CD14-positive monocyte (primary cell): Measurements from ENCODE around the gene NEK10. TPM values are rescaled to one million over a fixed set of nuclear protein-coding genes. Genes with fewer than 3 reads are reported as not detected.

Experiments used
- DNase-seq, 3 donors: peaks; one replicate each; pipeline ENCODE4 v3.0.0-alpha.2; 2011 to 2022
- H2AFZ ChIP-seq: 2 replicates; pipeline ENCODE4 v1.6.0; 2012; ENCODE audit warnings: mild to moderate bottlenecking, low read depth, low read length, inconsistent platforms; ENCODE audit not compliant: insufficient read depth, poor library complexity, severe bottlenecking
- H3K27ac ChIP-seq, 2 donors: 1 replicate in 1 of 2; 2 replicates in 1 of 2; pipeline ENCODE4 v1.5.1; 2012 to 2013; ENCODE audit warnings: low read length in 2 of 2, control low read depth in 1 of 2, inconsistent platforms in 1 of 2, low read depth in 1 of 2, mild to moderate bottlenecking in 1 of 2
- H3K27me3 ChIP-seq, 2 donors: one replicate each; pipeline versions ENCODE4 v1.6.0 to v1.6.1; 2011 to 2013; ENCODE audit warnings: low read length in 2 of 2; ENCODE audit not compliant: control insufficient read depth in 2 of 2, insufficient read depth in 2 of 2
- H3K36me3 ChIP-seq, 2 donors: replicated peaks in 1 of 2; 1 replicate in 1 of 2; 2 replicates in 1 of 2; pipeline versions ENCODE4 v1.5.1 to v1.6.1; 2012 to 2013; ENCODE audit warnings: low read length in 2 of 2, control low read depth in 1 of 2, inconsistent platforms in 1 of 2, mild to moderate bottlenecking in 1 of 2; ENCODE audit not compliant: insufficient read depth in 2 of 2, control insufficient read depth in 1 of 2
- H3K4me1 ChIP-seq, 2 donors: 1 replicate in 1 of 2; 2 replicates in 1 of 2; pipeline versions ENCODE4 v1.5.1 to v1.6.1; 2012 to 2013; ENCODE audit warnings: low read length in 2 of 2, control low read depth in 1 of 2, inconsistent platforms in 1 of 2, mild to moderate bottlenecking in 1 of 2, moderate library complexity in 1 of 2; ENCODE audit not compliant: insufficient read depth in 2 of 2, control insufficient read depth in 1 of 2
- H3K4me2 ChIP-seq: replicated peaks from 2 replicates; pipeline ENCODE3; 2012; ENCODE audit warnings: low read length, moderate library complexity, mild to moderate bottlenecking; ENCODE audit not compliant: poor library complexity, severe bottlenecking; ENCODE audit errors: extremely low read depth
- H3K4me3 ChIP-seq, 3 experiments: fragments of 200-600 bp in 1 of 3; sonication (generic) in 1 of 3; replicated peaks in 1 of 3; 1 replicate in 2 of 3; 2 replicates in 1 of 3; pipeline ENCODE4 v1.5.1; 2011 to 2013; ENCODE audit warnings: low read length in 3 of 3, mild to moderate bottlenecking in 3 of 3, control low read depth in 2 of 3, low read depth in 2 of 3, inconsistent platforms in 1 of 3, moderate library complexity in 1 of 3
- H3K79me2 ChIP-seq: 2 replicates; pipeline ENCODE4 v1.6.0; 2012; ENCODE audit warnings: mild to moderate bottlenecking, control low read depth, inconsistent platforms, low read length, moderate library complexity; ENCODE audit not compliant: insufficient read depth
- H3K9ac ChIP-seq: 2 replicates; pipeline ENCODE4 v1.6.0; 2017; ENCODE audit warnings: low read length, mild to moderate bottlenecking; ENCODE audit not compliant: insufficient read depth, poor library complexity, severe bottlenecking
- H3K9me3 ChIP-seq, 2 donors: replicated peaks in 1 of 2; 1 replicate in 1 of 2; 2 replicates in 1 of 2; pipeline versions ENCODE4 v1.5.1 to v1.6.1; 2012 to 2013; ENCODE audit warnings: low read length in 2 of 2, control low read depth in 1 of 2; ENCODE audit not compliant: control insufficient read depth in 1 of 2, insufficient read depth in 1 of 2
- H4K20me1 ChIP-seq: 2 replicates; pipeline ENCODE4 v1.6.0; 2012; ENCODE audit warnings: mild to moderate bottlenecking, low read length, control low read depth, moderate library complexity; ENCODE audit not compliant: insufficient read depth
- H3K27ac Mint-ChIP-seq, 7 donors: one replicate each; pipeline ENCODE4 v1.8.0; 2020; ENCODE audit warnings: mild to moderate bottlenecking in 7 of 7, mixed read lengths in 7 of 7, moderate library complexity in 6 of 7, inconsistent platforms in 2 of 7
- H3K27me3 Mint-ChIP-seq, 3 donors: one replicate each; pipeline ENCODE4 v1.8.0; 2021 to 2022; ENCODE audit warnings: low read depth in 3 of 3, mild to moderate bottlenecking in 3 of 3, mixed read lengths in 3 of 3, moderate library complexity in 3 of 3, inconsistent platforms in 1 of 3
- H3K36me3 Mint-ChIP-seq, 2 donors: one replicate each; pipeline ENCODE4 v1.8.0; 2020; ENCODE audit warnings: mixed read lengths in 2 of 2, inconsistent platforms in 1 of 2, mild to moderate bottlenecking in 1 of 2
- H3K4me1 Mint-ChIP-seq: one replicate; pipeline ENCODE4 v1.8.0; 2020; ENCODE audit warnings: mild to moderate bottlenecking, mixed read lengths
- H3K4me3 Mint-ChIP-seq, 2 donors: one replicate each; pipeline ENCODE4 v1.8.0; 2020; ENCODE audit warnings: mild to moderate bottlenecking in 2 of 2, mixed read lengths in 2 of 2, moderate library complexity in 1 of 2
- H3K9me3 Mint-ChIP-seq, 7 donors: one replicate each; pipeline ENCODE4 v1.8.0; 2020 to 2022; ENCODE audit warnings: mixed read lengths in 7 of 7, mild to moderate bottlenecking in 6 of 7, moderate library complexity in 6 of 7, inconsistent platforms in 2 of 7
- CTCF ChIP-seq: fragments of 200-600 bp; IDR thresholded peaks from one replicate; pipeline ENCODE4 v1.8.0; 2022; ENCODE audit warnings: antibody characterized with exemption, mild to moderate bottlenecking
- WGBS: methylation state at CpG from one replicate; pipeline ENCODE4 v1.1.5; 2013; ENCODE audit warnings: missing lambda C conversion rate; ENCODE audit not compliant: insufficient coverage; 5-methylcytosine and 5-hydroxymethylcytosine counted together
- intact Hi-C, 2 donors: fragments of 100-400 bp; cut with micrococcal nuclease; formaldehyde crosslinking; loops; one replicate each; pipeline versions ENCODE4 v1.15.0 to v1.15.1; 2023
- polyA minus RNA-seq: library from RNA; depleted of rRNA, polyadenylated mRNA; stranded (reverse); fragments of >200 nt; gene quantifications from 2 replicates; pipeline ENCODE4 v1.2.3, GENCODE V29; 2012
- polyA plus RNA-seq, 3 donors: library from polyadenylated mRNA; depleted of rRNA in 1 of 3; unstranded in 2 of 3; stranded (reverse) in 1 of 3; fragments of 300-500 nt in 2 of 3; fragments of >200 nt in 1 of 3; fragmentation: Illumina TruSeq in 2 of 3; gene quantifications; 1 replicate in 2 of 3; 2 replicates in 1 of 3; pipeline ENCODE4 v1.2.3, GENCODE V29; 2012 to 2021
- total RNA-seq, 12 experiments: library from RNA in 1 of 12; stranded (reverse) in 1 of 12; fragments of 120-200 nt in 1 of 12; gene quantifications; one replicate each; pipeline ENCODE4 v1.2.4 and lab custom pipeline; 2013 to 2026; ENCODE audit warnings: mixed read lengths in 6 of 12, inconsistent platforms in 1 of 12

The NEK10 gene
- 0.12 TPM for total RNA-seq (2013)
- polyA plus RNA-seq: not detected
- 0.14 TPM in 1 of 2 replicates, not detected in the other for polyA minus RNA-seq
- total RNA-seq (lab: John Stamatoyannopoulos, UW): 0.06 to 7.2 (median 1.3) reads per million in 11 experiments

DNA sequence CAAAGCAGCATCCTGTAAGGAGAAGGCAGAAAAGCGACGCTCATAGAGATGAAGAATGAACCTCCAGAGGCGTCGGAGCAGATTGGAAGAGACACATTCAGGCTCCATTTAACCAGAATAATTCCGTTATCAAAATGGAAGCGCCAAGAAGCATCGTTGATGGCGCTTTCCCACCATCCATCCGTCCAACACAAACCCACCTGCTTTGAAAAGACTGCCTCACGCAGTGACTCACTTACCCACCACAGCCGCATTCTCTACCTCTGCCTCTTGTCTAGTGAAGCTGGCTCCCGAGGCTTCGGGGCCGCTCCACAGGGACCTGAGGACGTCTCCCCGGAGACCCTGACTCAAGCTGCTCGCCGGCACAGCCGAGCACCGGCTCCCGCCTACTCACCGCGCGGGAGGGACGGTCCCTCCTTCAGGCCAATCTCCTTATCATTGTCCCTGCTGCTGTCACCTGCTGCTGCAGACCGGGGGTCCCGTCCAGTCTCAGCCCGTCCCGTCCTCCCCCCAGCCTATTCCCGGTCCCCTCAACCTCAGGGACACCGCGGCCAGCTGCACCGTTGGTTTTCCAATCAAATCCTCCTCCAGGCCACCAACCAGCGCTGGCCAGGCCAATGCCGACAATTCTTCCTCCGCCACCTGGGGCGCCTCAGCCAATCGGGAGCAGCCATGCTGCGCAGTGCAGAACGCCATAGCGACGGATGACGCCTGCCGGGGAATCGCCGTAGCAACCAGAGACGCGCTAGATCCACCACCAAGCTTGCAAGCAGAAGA, at the start of gene NEK10:
Gene NEK10, minus strand, starts transcription at position 553 of the 777 bp plus-strand sequence. CDS start 16,501 bp downstream, outside the sequence.
- peaks cover 0 to 5% of the 10 kb centered on the region in 2 donors for H3K27me3 ChIP-seq
- H3K9me3 ChIP-seq: no peaks in the 10 kb centered on the region
- Mint-ChIP-seq H3K27ac (peak within 1 kb of the TSS in 4 of 7 donors; percentile 3 to 66 (median 14)), H3K9me3 (peaks cover 0 to 2% (median 0%) of the 10 kb centered on the region in 7 donors), H3K36me3 (peaks cover 2% of the 10 kb centered on the region in 2 donors), H3K27me3 (peaks cover 7 to 15% (median 10%) of the 10 kb centered on the region in 3 donors), H3K4me1 (peaks cover 14% of the 10 kb centered on the region), H3K4me3 (peak within 1 kb of the TSS; percentile 85 to 95)
- peak within 1 kb of the TSS; percentile 88 for H2AFZ ChIP-seq
- peaks cover 8 to 14% of the 10 kb centered on the region in 2 donors for H3K4me1 ChIP-seq
- 1% methylated on average over 48 of the region's 48 CpGs for WGBS
- H3K79me2 ChIP-seq: no peaks in the 10 kb centered on the region
- intact Hi-C loops: loop anchor here (10.0 kb wide), 2 partner anchors 116 to 296 kb away; partner anchors contain the start of gene SLC4A7 (in 2 of the 2)
- H3K4me2 ChIP-seq: peak within 1 kb of the TSS; percentile 99
- TF ChIP-seq CTCF: no peak
- H3K4me3 ChIP-seq: peak within 1 kb of the TSS; percentile 34 to 84 (median 60)
- no peaks in the 10 kb centered on the region for H4K20me1 ChIP-seq
- no peaks in the 10 kb centered on the region for H3K36me3 ChIP-seq
- no peak within 1 kb of the TSS for H3K27ac ChIP-seq
- peak within 1 kb of the TSS; percentile 23 for H3K9ac ChIP-seq
- DNase-seq: peak; percentile 83 to 88 (median 88)

DNA sequence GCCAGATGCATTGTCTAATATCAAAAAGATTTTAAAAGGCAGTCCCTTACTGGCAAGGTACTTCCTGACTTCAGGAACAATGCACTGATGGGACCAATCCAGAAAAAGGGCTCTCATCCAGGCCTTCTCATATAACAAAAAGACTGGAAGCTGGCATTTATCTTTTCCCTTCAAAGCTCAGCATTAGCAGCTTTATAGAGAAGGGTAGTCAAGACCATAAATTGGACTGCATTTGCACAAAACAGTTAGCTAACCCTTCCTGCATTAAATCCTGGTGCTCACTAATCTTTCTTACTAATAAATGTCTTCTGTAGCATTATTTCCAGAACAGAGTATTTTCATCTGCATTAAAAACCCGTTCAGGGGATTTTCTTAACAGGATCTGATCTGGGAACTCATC, 46.0 kb upstream of the NEK10 start:
- Mint-ChIP-seq H3K27ac (peak overlapping the region in 2 of 7 donors; percentile 16 to 25), H3K9me3 (no peaks in the 10 kb centered on the region), H3K36me3 (peaks cover 48% of the 10 kb centered on the region in 2 donors), H3K4me3 (no peak overlapping the region), H3K27me3 (no peaks in the 10 kb centered on the region), H3K4me1 (peaks cover 4% of the 10 kb centered on the region)
- no peak overlapping the region for H3K4me2 ChIP-seq
- H4K20me1 ChIP-seq: no peaks in the 10 kb centered on the region
- H3K27me3 ChIP-seq: no peaks in the 10 kb centered on the region
- H3K9me3 ChIP-seq: no peaks in the 10 kb centered on the region
- H3K27ac ChIP-seq: no peak overlapping the region
- H3K9ac ChIP-seq: no peak overlapping the region
- H3K4me1 ChIP-seq: no peaks in the 10 kb centered on the region
- TF ChIP-seq CTCF: no peak
- intact Hi-C loops: no loop called here
- H3K79me2 ChIP-seq: no peaks in the 10 kb centered on the region
- no peak for DNase-seq
- 92% methylated on average over 1 of the region's 1 CpG for WGBS
- H3K4me3 ChIP-seq: no peak overlapping the region
- H2AFZ ChIP-seq: no peak overlapping the region
- H3K36me3 ChIP-seq: peaks cover 29 to 57% of the 10 kb centered on the region in 2 donors
